Erythroblast (primary cell): ENCODE results near the gene CCDC82.

Experiments
- GATA1 ChIP-seq: IDR thresholded peaks from 2 replicates; pipeline ENCODE4 v1.6.1; 2011; ENCODE audit warnings: low read depth, mild to moderate bottlenecking, control low read depth, low read length, moderate library complexity
- POLR2A ChIP-seq: IDR thresholded peaks from 2 replicates; pipeline ENCODE4 v1.6.1; 2011; ENCODE audit warnings: mild to moderate bottlenecking, low read length

DNA sequence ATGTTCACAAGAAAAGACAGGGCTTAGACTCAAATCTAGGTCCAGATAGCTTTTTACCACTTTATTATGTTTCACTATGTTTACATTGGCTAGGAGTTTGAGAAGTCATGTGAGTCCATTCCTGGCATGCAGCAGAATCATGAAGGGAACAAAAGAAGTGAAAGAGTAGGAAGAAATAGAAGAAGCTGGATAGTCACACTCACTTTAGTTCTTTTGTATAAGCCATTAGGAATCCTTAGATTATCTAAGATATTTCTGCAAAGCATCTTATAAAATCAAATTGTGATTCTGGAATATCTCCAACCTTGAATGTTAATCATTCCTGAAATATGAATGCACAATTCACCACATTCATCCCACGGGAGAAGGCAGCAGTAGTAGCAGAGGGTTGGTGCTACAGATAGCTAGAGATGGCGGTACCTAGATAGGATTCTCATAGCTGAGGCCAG is 78.6 kb downstream of the CCDC82 start:
- TF ChIP-seq POLR2A (no peak), GATA1 (no peak)
